Prostate gland (tissue), 2 donors: ENCODE measurements around the gene PRKG1.

ENCODE experiments used
- POLR2A ChIP-seq: fragments of 450-650 bp; IDR thresholded peaks from one replicate; pipeline ENCODE4 v1.6.1; 2016; ENCODE audit warnings: antibody characterized with exemption, mild to moderate bottlenecking
- POLR2AphosphoS5 ChIP-seq: sonication (generic); formaldehyde crosslinking; IDR thresholded peaks from one replicate; pipeline ENCODE4 v1.6.1; 2017; ENCODE audit warnings: antibody characterized with exemption
- TF ChIP-seq, protein P1 (sequence below), 4 experiments: fragments of 200-600 bp in 2 of 4; fragments of 450-650 bp in 2 of 4; sonication (generic) in 2 of 4; IDR thresholded peaks; 1 replicate in 3 of 4; 2 replicates in 1 of 4; pipeline ENCODE4 v1.5.1; 2016 to 2019; ENCODE audit warnings: antibody characterized with exemption in 4 of 4, mild to moderate bottlenecking in 2 of 4, moderate library complexity in 2 of 4

DNA sequence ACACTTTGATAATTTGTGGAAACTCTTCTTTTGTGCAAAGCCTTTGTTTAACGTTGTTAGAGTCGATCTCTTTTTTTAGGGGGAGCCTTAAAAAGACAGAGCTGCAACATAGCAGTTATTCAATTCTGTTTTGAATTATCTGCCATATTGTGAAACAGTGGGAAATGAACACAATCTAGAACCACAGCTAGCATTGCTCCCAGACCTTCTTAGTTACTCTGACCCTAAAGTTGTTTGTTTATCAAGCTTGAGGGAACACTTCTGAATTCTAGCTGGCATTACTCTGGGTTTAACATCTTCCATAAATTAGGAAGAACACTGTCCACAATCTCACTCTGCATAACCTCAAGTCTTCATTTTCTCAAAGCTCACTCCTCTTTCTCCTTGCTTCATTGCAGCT lies 217.7 kb downstream of the PRKG1 start:
- TF ChIP-seq, protein P1, sequence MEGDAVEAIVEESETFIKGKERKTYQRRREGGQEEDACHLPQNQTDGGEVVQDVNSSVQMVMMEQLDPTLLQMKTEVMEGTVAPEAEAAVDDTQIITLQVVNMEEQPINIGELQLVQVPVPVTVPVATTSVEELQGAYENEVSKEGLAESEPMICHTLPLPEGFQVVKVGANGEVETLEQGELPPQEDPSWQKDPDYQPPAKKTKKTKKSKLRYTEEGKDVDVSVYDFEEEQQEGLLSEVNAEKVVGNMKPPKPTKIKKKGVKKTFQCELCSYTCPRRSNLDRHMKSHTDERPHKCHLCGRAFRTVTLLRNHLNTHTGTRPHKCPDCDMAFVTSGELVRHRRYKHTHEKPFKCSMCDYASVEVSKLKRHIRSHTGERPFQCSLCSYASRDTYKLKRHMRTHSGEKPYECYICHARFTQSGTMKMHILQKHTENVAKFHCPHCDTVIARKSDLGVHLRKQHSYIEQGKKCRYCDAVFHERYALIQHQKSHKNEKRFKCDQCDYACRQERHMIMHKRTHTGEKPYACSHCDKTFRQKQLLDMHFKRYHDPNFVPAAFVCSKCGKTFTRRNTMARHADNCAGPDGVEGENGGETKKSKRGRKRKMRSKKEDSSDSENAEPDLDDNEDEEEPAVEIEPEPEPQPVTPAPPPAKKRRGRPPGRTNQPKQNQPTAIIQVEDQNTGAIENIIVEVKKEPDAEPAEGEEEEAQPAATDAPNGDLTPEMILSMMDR (IDR thresholded peaks at IDR 0.05): no peak
- no peak for TF ChIP-seq POLR2A
- TF ChIP-seq POLR2AphosphoS5: no peak
